Measurements from ENCODE around the gene GXYLT2. TPM values are rescaled to one million over a fixed set of nuclear protein-coding genes. Genes with fewer than 3 reads are reported as not detected.

GXYLT2 gene
- total RNA-seq, 2 experiments from 2014 or later, result 0.16 to 0.32 TPM

DNA sequence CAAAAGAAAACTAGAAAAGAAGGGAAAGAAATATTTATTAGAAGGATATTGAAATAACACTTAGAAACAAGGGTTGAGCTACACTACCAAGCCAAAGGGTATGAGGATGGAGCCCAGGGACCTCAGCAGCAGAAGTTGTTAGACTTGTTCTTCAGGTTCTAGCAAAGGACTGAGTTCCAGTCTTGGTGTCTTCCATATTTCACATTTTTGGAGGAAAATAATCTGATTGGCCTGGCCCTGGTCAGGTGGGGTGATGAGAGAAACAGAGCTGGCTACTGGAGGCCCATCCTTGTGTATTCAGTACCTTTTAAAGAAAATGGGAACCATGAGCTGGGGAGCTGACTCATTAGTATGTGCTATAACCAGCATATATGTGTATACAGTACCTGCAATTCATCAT is 137.0 kb downstream of the GXYLT2 start:
- no peak for DNase-seq
- Mint-ChIP-seq H3K27ac (no peak overlapping the region), H3K4me1 (peaks cover 59% of the 10 kb centered on the region), H3K9me3 (peaks cover 3% of the 10 kb centered on the region), H3K36me3 (peaks cover 40% of the 10 kb centered on the region), H3K27me3 (no peaks in the 10 kb centered on the region), H3K4me3 (no peak overlapping the region)

DNA sequence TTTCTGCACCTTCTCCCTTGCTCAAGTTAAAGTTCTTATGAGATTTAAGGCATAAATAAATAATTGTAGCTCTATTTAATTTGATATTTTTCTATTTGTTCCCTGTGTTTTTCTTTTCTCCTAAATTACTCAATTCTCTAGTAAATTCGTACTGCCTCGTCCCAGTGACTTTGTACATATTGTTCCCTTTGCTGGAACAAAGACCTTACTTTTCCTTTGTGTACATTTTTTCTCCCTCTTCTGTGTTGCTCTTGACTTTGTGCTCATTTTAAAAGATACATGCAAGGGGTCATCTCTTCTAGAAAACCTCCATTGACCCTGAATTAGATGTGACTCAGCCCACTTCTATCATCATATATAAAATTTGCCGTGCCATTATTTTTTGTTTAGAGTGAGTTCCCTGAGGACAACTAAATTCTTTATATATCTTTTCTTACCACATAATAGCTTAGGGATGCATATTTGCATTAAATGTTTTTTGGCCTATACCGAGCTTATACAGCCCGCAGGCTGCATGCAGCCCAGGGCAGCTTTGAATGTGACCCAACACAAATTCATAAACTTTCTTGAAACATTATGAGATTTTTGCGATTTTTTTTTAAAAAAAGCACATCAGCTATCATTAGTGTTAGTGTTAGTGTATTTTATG is 138.4 kb downstream of the GXYLT2 start:
- Mint-ChIP-seq H3K36me3 (peaks cover 45% of the 10 kb centered on the region), H3K9me3 (peaks cover 3% of the 10 kb centered on the region), H3K4me3 (no peak overlapping the region), H3K4me1 (peaks cover 63% of the 10 kb centered on the region), H3K27me3 (no peaks in the 10 kb centered on the region), H3K27ac (no peak overlapping the region)
- DNase-seq, result no peak

Other genes starting within 250 kb of the GXYLT2 start
- 10 to 100 TPM; 38.9 to 40.0 TPM for gene SHQ1, start 39.6 kb upstream of the GXYLT2 start, total RNA-seq
- 100 to 1,000 TPM in 1 of 2 experiments, 10 to 100 TPM in 1; 99.3 to 102 TPM for gene PPP4R2, start 108.8 kb downstream of the GXYLT2 start, total RNA-seq
- 1 to 10 TPM; 3.5 to 3.6 TPM for gene EBLN2, start 173.6 kb downstream of the GXYLT2 start, total RNA-seq

Data from activated naive CD8-positive, alpha-beta T cell treated with anti-CD3 and anti-CD28 coated beads for 36 hours (primary cell).